Ishikawa (cell line): ENCODE data around the gene IKZF2.

Source experiments
- CEBPB ChIP-seq: IDR thresholded peaks from 2 replicates; pipeline ENCODE4 v1.6.1; 2012
- CREB1 ChIP-seq: IDR thresholded peaks from 2 replicates; pipeline ENCODE4 v1.6.1; 2012; ENCODE audit warnings: low read depth
- EGR1 ChIP-seq: IDR thresholded peaks from 2 replicates; pipeline ENCODE4 v1.6.1; 2012
- EP300 ChIP-seq: IDR thresholded peaks from 2 replicates; pipeline ENCODE4 v1.6.1; 2012; ENCODE audit warnings: borderline replicate concordance
- FOXM1 ChIP-seq: IDR thresholded peaks from 2 replicates; pipeline ENCODE4 v1.6.1; 2012; ENCODE audit warnings: low read depth, borderline replicate concordance
- MAX ChIP-seq: IDR thresholded peaks from 2 replicates; pipeline ENCODE4 v1.6.1; 2012
- NFIC ChIP-seq: IDR thresholded peaks from 2 replicates; pipeline ENCODE4 v1.6.1; 2012
- RAD21 ChIP-seq: IDR thresholded peaks from 2 replicates; pipeline ENCODE4 v1.6.1; 2012; ENCODE audit warnings: low read depth
- TAF1 ChIP-seq: IDR thresholded peaks from 2 replicates; pipeline ENCODE4 v1.6.1; 2012; ENCODE audit warnings: low read depth, mild to moderate bottlenecking
- TCF12 ChIP-seq: IDR thresholded peaks from 2 replicates; pipeline ENCODE4 v1.6.1; 2012; ENCODE audit warnings: low read depth
- TEAD4 ChIP-seq: IDR thresholded peaks from 2 replicates; pipeline ENCODE4 v1.6.1; 2012
- USF1 ChIP-seq: IDR thresholded peaks from 2 replicates; pipeline ENCODE4 v1.6.1; 2012
- YY1 ChIP-seq: IDR thresholded peaks from 2 replicates; pipeline ENCODE4 v1.6.1; 2012; ENCODE audit warnings: low read depth
- ZBTB7A ChIP-seq: IDR thresholded peaks from 2 replicates; pipeline ENCODE4 v1.6.1; 2012; ENCODE audit warnings: low read depth
- TF ChIP-seq, protein P1 (sequence below): IDR thresholded peaks from 2 replicates; pipeline ENCODE4 v1.6.1; 2012; ENCODE audit warnings: low read depth, mild to moderate bottlenecking

Gene IKZF2

DNA sequence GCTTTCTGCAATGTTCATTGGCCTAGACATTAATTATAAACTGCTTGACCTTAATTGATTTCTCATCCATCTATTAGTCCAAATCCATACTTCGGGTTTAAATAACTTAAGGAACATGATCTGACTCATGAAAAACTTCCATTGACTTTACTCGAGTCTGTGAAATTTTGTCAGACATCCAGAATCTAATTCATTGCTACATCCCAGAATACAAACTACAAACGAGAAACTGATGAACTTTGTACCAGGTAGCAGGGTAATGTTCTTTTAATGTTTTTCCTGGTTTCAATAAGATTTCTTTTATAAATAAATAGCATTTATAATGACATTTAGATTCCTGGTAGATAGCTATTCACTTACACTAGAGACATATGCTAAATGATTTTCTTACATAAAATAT is 36.0 kb upstream of the IKZF2 start:
- TF ChIP-seq EP300 (no peak), NFIC (no peak), EGR1 (no peak), FOXM1 (no peak), RAD21 (no peak), CREB1 (no peak), TEAD4 (no peak), TAF1 (no peak), YY1 (no peak), TCF12 (no peak), MAX (no peak)
- TF ChIP-seq, protein P1, sequence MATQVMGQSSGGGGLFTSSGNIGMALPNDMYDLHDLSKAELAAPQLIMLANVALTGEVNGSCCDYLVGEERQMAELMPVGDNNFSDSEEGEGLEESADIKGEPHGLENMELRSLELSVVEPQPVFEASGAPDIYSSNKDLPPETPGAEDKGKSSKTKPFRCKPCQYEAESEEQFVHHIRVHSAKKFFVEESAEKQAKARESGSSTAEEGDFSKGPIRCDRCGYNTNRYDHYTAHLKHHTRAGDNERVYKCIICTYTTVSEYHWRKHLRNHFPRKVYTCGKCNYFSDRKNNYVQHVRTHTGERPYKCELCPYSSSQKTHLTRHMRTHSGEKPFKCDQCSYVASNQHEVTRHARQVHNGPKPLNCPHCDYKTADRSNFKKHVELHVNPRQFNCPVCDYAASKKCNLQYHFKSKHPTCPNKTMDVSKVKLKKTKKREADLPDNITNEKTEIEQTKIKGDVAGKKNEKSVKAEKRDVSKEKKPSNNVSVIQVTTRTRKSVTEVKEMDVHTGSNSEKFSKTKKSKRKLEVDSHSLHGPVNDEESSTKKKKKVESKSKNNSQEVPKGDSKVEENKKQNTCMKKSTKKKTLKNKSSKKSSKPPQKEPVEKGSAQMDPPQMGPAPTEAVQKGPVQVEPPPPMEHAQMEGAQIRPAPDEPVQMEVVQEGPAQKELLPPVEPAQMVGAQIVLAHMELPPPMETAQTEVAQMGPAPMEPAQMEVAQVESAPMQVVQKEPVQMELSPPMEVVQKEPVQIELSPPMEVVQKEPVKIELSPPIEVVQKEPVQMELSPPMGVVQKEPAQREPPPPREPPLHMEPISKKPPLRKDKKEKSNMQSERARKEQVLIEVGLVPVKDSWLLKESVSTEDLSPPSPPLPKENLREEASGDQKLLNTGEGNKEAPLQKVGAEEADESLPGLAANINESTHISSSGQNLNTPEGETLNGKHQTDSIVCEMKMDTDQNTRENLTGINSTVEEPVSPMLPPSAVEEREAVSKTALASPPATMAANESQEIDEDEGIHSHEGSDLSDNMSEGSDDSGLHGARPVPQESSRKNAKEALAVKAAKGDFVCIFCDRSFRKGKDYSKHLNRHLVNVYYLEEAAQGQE: no peak

DNA sequence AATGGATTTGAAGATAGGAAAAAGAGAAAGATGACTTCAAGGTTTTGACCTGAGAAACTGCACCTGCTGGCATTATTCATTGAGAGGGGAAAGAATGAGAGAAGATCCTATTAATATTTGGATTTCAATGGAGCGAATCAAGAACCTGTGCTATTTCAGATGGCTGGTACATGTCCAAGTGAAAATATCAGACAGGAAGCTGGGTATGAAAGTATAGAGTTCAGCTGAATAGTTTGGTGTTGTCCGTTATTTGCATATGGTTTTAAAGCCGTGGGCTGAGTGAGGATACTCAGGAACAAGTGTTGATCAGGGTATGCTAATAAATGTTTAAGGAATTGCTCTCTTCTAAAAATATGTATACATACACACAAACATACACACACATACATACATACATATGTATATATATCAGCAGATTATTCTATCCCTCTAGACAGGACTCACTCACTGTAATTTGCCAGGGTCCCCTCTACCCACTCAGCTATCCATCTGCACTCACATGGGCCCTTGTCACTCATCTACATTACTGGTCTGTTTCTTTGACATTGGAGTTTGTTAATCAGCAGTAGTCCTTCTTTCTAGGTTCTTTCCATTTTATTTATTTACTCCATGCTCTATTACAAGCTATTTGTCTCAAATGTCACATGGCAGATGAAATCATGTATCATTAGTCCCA is 33.9 kb upstream of the IKZF2 start:
- TF ChIP-seq FOXM1: no peak

DNA sequence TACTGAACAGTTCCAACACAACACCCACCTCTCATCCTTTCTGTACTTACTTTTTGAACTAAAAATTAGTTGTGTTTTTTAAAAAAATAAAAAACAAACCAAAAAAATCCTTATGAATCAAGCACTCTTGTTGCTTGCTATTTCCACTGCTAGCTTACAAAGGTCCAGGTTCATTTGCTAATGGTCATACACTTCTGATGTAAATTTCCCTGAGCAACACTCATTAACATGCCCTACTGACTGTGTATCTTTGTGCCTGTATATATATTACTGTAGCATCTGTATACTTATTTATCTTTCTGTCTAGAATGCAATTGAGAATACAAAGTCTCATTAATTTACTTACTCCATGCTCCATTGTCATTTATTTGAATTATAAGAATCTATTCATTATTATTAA is 30.3 kb upstream of the IKZF2 start:
- no peak for TF ChIP-seq YY1
- no peak for TF ChIP-seq EP300
- TF ChIP-seq TCF12: no peak
- no peak for TF ChIP-seq EGR1
- no peak for TF ChIP-seq FOXM1
- no peak for TF ChIP-seq USF1
- TF ChIP-seq CREB1: no peak
- TF ChIP-seq RAD21: no peak
- TF ChIP-seq ZBTB7A: no peak
- TF ChIP-seq MAX: no peak
- no peak for TF ChIP-seq CEBPB
- no peak for TF ChIP-seq NFIC
- no peak for TF ChIP-seq TAF1
- TF ChIP-seq TEAD4: no peak
- TF ChIP-seq, protein P1: no peak

DNA sequence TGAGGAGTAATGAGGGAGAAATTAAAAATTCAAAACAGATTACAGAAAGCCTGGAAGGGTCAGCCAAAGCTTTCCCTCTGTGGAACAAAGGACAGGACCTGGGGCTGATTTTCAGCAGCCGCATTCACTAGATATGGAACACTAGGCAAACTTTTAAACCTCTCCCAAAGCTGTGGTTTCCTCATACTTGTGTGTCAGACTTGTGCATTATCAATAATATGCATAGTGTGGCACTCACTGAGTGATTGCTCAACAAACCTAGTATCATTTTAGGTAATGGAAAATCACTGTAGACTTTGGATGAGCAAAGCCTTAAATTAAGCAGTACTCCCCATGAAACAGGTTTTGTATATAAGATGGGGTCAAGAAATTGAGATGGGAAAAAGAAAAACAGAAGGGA is 26.3 kb upstream of the IKZF2 start:
- no peak for TF ChIP-seq USF1
- no peak for TF ChIP-seq CREB1
- TF ChIP-seq, protein P1: no peak
- TF ChIP-seq ZBTB7A: no peak
- TF ChIP-seq NFIC: no peak
- TF ChIP-seq TCF12: no peak
- no peak for TF ChIP-seq YY1
- TF ChIP-seq EP300: no peak

DNA sequence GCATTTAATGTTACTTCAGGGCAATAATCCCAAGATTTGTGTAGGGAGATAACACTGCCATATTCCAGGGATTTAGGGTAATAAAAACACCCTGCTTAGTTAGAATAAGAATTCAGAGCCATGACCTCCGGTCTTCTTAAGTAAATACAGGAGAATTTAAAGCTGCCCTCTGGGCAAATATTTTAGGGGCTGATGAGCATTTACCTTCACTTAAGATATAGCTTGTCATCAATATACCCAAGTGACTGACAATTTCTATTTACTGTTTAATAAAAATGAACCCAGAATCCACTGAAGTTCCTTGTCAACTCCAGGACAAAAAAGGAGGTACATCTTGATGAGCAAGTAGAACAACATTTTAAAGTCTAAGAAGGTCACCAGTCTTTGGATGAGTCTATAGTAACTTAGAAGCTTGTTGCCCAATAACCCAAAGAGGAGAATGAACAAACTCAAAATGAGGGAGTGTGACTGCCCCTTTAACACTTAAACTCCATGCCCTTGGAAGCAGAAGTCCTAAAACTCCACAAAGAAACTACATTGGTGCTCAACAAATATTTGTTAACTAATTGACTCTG is 24.3 kb upstream of the IKZF2 start:
- TF ChIP-seq MAX (no peak), TCF12 (no peak), FOXM1 (no peak), EGR1 (no peak), NFIC (no peak), TEAD4 (no peak), CEBPB (no peak), YY1 (no peak), ZBTB7A (no peak), TAF1 (no peak), CREB1 (no peak), USF1 (no peak), EP300 (no peak), RAD21 (no peak)
- TF ChIP-seq, protein P1: no peak
